Liver (tissue), 9 donors: Measurements from ENCODE around the gene RFPL3. TPM values are rescaled to one million over a fixed set of nuclear protein-coding genes. Genes with fewer than 3 reads are reported as not detected.

ENCODE experiments used
- DNase-seq: peaks from one replicate; pipeline ENCODE4 v3.0.0-alpha.2; 2017; ENCODE audit warnings: low spot score
- H3K27ac ChIP-seq, 2 donors: one replicate each; pipeline ENCODE4 v1.7.0; 2013; ENCODE audit warnings: inconsistent platforms in 2 of 2, low read length in 2 of 2, control low read depth in 1 of 2, low read depth in 1 of 2, mild to moderate bottlenecking in 1 of 2
- H3K27me3 ChIP-seq, 4 donors: one replicate each; pipeline versions ENCODE4 v1.6.1 to v1.7.0; 2013; ENCODE audit warnings: low read length in 3 of 4, inconsistent platforms in 1 of 4, mild to moderate bottlenecking in 1 of 4, moderate library complexity in 1 of 4; ENCODE audit not compliant: control insufficient read depth in 4 of 4, insufficient read depth in 4 of 4
- H3K36me3 ChIP-seq, 4 donors: one replicate each; pipeline versions ENCODE4 v1.6.1 to v1.7.0; 2013; ENCODE audit warnings: low read length in 3 of 4, mild to moderate bottlenecking in 3 of 4, low read depth in 1 of 4, moderate library complexity in 1 of 4; ENCODE audit not compliant: control insufficient read depth in 4 of 4, insufficient read depth in 3 of 4
- H3K4me1 ChIP-seq, 4 donors: one replicate each; pipeline versions ENCODE4 v1.6.1 to v1.7.0; 2013; ENCODE audit warnings: low read length in 3 of 4, mild to moderate bottlenecking in 3 of 4, moderate library complexity in 1 of 4; ENCODE audit not compliant: control insufficient read depth in 4 of 4, insufficient read depth in 4 of 4
- H3K4me3 ChIP-seq, 3 donors: one replicate each; pipeline versions ENCODE4 v1.6.1 to v1.7.0; 2013; ENCODE audit warnings: low read length in 3 of 3, control low read depth in 1 of 3, low read depth in 1 of 3, mild to moderate bottlenecking in 1 of 3
- H3K9ac ChIP-seq, 2 donors: one replicate each; pipeline ENCODE4 v1.7.0; 2013; ENCODE audit warnings: low read length in 2 of 2, mild to moderate bottlenecking in 2 of 2, moderate library complexity in 2 of 2, control low read depth in 1 of 2, low read depth in 1 of 2
- H3K9me3 ChIP-seq, 4 donors: one replicate each; pipeline versions ENCODE4 v1.6.1 to v1.7.0; 2013; ENCODE audit warnings: low read length in 3 of 4; ENCODE audit not compliant: control insufficient read depth in 4 of 4
- EGR1 ChIP-seq, 2 donors: IDR thresholded peaks; 2 replicates each; pipeline ENCODE4 v1.6.1; 2016 to 2018; ENCODE audit warnings: antibody characterized with exemption in 2 of 2, low read depth in 2 of 2
- FOXA1 ChIP-seq: IDR thresholded peaks from 2 replicates; pipeline ENCODE4 v1.6.1; 2016; ENCODE audit warnings: antibody characterized with exemption
- FOXA2 ChIP-seq: IDR thresholded peaks from 2 replicates; pipeline ENCODE4 v1.6.1; 2016; ENCODE audit warnings: antibody characterized with exemption
- GABPA ChIP-seq, 2 donors: IDR thresholded peaks in 1 of 2; conservative IDR thresholded peaks in 1 of 2; 2 replicates each; pipeline ENCODE4 v1.6.1; 2016; ENCODE audit warnings: antibody characterized with exemption in 2 of 2, mild to moderate bottlenecking in 1 of 2, moderate library complexity in 1 of 2
- HNF4A ChIP-seq, 2 donors: conservative IDR thresholded peaks; 2 replicates each; pipeline ENCODE4 v1.6.1; 2016; ENCODE audit warnings: antibody characterized with exemption in 2 of 2, mild to moderate bottlenecking in 2 of 2
- HNF4G ChIP-seq: IDR thresholded peaks from 2 replicates; pipeline ENCODE4 v1.6.1; 2016; ENCODE audit warnings: antibody characterized with exemption
- JUND ChIP-seq, 2 donors: IDR thresholded peaks; 2 replicates each; pipeline ENCODE4 v1.6.1; 2016; ENCODE audit warnings: antibody characterized with exemption in 2 of 2
- NR2F2 ChIP-seq: IDR thresholded peaks from 2 replicates; pipeline ENCODE4 v1.6.1; 2016; ENCODE audit warnings: antibody characterized with exemption
- RAD21 ChIP-seq, 2 donors: IDR thresholded peaks; 2 replicates each; pipeline ENCODE4 v1.6.1; 2016; ENCODE audit warnings: antibody characterized with exemption in 2 of 2, mild to moderate bottlenecking in 2 of 2
- RXRA ChIP-seq, 2 donors: IDR thresholded peaks; 2 replicates each; pipeline ENCODE4 v1.6.1; 2017 to 2018; ENCODE audit warnings: antibody characterized with exemption in 2 of 2, mild to moderate bottlenecking in 1 of 2
- SP1 ChIP-seq: IDR thresholded peaks from 2 replicates; pipeline ENCODE4 v1.6.1; 2018; ENCODE audit warnings: antibody characterized with exemption, mild to moderate bottlenecking
- TAF1 ChIP-seq: conservative IDR thresholded peaks from 2 replicates; pipeline ENCODE4 v1.6.1; 2016; ENCODE audit warnings: antibody characterized with exemption, mild to moderate bottlenecking
- YY1 ChIP-seq: IDR thresholded peaks from 2 replicates; pipeline ENCODE4 v1.6.1; 2016; ENCODE audit warnings: antibody characterized with exemption, mild to moderate bottlenecking
- WGBS: extraction: QIAGEN DNeasy Blood & Tissue Kit; methylation state at CpG from one replicate; pipeline ENCODE4 v1.1.7; 2013; 5-methylcytosine and 5-hydroxymethylcytosine counted together
- polyA plus RNA-seq, 2 donors: library from polyadenylated mRNA; stranded (reverse) in 1 of 2; unstranded in 1 of 2; fragments of 200-250 nt in 1 of 2; fragments of >200 nt in 1 of 2; fragmentation: Nextera tagmentation in 1 of 2; extraction: Ambion mirVana in 1 of 2; gene quantifications; one replicate each; pipeline versions ENCODE4 v1.2.1 to v1.2.3, GENCODE V29; 2013 to 2015
- total RNA-seq, 2 donors: library from RNA; depleted of rRNA; stranded (reverse); fragments of >200 nt; gene quantifications; one replicate each; pipeline ENCODE4 v1.2.3, GENCODE V29; 2014
- TF ChIP-seq, protein P1 (sequence below): fragments of 150-350 bp; IDR thresholded peaks from 2 replicates; pipeline ENCODE4 v1.5.1; 2017; ENCODE audit warnings: improper control_type of control experiment, low read depth, low read length; ENCODE audit not compliant: missing input control
- TF ChIP-seq, protein P2 (sequence below): IDR thresholded peaks from 2 replicates; pipeline ENCODE4 v1.6.1; 2016; ENCODE audit warnings: antibody characterized with exemption
- TF ChIP-seq, protein P3 (sequence below): IDR thresholded peaks from 2 replicates; pipeline ENCODE4 v1.6.1; 2016; ENCODE audit warnings: antibody characterized with exemption
- TF ChIP-seq, protein P4 (sequence below): IDR thresholded peaks from 2 replicates; pipeline ENCODE4 v1.6.1; 2016; ENCODE audit warnings: antibody characterized with exemption, mild to moderate bottlenecking
- TF ChIP-seq, protein P5 (sequence below): IDR thresholded peaks from 2 replicates; pipeline ENCODE4 v1.6.1; 2016; ENCODE audit warnings: antibody characterized with exemption
- donor health status: healthy.
- donor health status: healthy.
- donor health status: healthy.
- donor health status: healthy.
- donor health status: healthy.

Gene RFPL3
- total and polyA plus RNA-seq, 4 donors: not detected

DNA sequence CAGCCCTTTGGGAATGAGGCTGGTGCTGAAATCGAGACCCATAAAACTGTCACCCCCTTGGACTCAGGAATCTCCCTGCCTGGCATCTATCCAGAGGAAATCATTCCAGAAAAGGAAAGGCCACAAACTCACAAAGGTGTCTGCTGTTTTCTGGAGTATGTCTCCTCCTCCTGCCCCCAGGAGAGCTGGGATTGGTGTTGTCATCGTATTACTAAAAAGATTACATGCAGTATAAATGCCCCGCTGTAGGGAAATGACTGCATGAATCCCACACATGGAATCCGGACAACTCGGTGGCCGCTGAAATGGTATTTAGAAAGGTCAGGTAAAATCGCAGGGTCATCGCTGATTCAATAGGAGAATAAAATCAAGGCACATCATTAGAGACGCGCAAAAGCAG lies 18.9 kb upstream of the RFPL3 start:
- H3K27me3 ChIP-seq: peaks cover 0 to 3% (median 0%) of the 10 kb centered on the region in 4 donors
- H3K36me3 ChIP-seq: no peaks in the 10 kb centered on the region
- no peak overlapping the region for H3K4me3 ChIP-seq
- no peaks in the 10 kb centered on the region for H3K4me1 ChIP-seq
- H3K27ac ChIP-seq: no peak overlapping the region
- TF ChIP-seq RXRA (IDR thresholded peaks at IDR 0.05) (no peak), SP1 (no peak), RAD21 (IDR thresholded peaks at IDR 0.05) (no peak), YY1 (no peak), EGR1 (IDR thresholded peaks at IDR 0.05; ENCODE audit: low read depth in 2 of 2) (no peak), GABPA (IDR thresholded peaks at IDR 0.05 in 1 of 2, conservative IDR thresholded peaks at IDR 0.05 in 1 of 2) (no peak), NR2F2 (no peak), JUND (IDR thresholded peaks at IDR 0.05) (no peak)
- TF ChIP-seq, protein P1, sequence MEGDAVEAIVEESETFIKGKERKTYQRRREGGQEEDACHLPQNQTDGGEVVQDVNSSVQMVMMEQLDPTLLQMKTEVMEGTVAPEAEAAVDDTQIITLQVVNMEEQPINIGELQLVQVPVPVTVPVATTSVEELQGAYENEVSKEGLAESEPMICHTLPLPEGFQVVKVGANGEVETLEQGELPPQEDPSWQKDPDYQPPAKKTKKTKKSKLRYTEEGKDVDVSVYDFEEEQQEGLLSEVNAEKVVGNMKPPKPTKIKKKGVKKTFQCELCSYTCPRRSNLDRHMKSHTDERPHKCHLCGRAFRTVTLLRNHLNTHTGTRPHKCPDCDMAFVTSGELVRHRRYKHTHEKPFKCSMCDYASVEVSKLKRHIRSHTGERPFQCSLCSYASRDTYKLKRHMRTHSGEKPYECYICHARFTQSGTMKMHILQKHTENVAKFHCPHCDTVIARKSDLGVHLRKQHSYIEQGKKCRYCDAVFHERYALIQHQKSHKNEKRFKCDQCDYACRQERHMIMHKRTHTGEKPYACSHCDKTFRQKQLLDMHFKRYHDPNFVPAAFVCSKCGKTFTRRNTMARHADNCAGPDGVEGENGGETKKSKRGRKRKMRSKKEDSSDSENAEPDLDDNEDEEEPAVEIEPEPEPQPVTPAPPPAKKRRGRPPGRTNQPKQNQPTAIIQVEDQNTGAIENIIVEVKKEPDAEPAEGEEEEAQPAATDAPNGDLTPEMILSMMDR: no peak
- WGBS: 88% methylated on average over 10 of the region's 10 CpGs
- DNase-seq: no peak
- no peak overlapping the region for H3K9ac ChIP-seq
- no peaks in the 10 kb centered on the region for H3K9me3 ChIP-seq

DNA sequence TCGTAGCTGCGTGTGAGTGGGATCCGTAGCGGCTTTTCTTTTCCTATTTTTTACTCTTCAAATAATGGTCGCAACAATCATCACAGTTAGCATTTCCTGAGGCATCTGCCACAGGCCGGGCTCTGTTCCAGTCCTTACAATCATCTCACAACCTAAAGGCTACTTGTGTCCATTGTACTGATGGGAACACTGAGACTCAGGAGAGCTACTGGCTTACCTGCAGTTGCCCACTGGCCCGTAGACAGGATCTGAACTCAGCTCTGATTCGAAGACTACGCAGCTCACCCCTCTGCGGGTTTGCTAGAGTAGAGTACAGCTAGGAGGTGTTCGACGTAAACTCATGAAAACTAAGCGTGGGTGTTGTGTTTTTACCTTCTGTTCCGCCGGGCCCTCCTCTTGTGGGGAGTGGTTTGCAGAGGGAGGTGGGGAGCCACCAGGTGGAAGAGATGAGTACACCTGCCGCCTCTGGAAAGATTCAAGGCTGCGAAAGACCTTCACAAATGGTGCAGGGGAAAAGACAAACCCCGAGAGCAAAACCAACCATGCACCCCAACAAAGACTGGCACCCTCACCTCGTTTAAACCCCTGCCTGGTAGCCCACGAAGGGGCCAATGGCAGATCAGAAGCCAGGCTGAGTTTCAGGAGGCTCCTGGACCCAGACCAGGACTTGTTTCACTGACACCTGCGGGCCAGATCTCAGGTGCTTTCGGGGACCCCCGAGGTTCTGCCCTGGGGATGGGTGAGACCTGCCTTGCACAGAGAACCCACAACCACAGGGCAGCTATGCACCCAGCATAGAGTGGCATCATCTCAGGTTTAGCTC lies 18.3 kb upstream of the RFPL3 start:
- WGBS: 88% methylated on average over 23 of the region's 23 CpGs

More for the DNA sequence above, 18.3 kb upstream of the RFPL3 start:
- H3K4me1 ChIP-seq: no peaks in the 10 kb centered on the region
- TF ChIP-seq FOXA2 (no peak), RXRA (IDR thresholded peaks at IDR 0.05) (no peak), NR2F2 (no peak), TAF1 (no peak), JUND (IDR thresholded peaks at IDR 0.05) (no peak), SP1 (no peak), FOXA1 (no peak), YY1 (no peak), HNF4A (conservative IDR thresholded peaks at IDR 0.05) (no peak), HNF4G (no peak), EGR1 (IDR thresholded peaks at IDR 0.05; ENCODE audit: low read depth in 2 of 2) (no peak), GABPA (IDR thresholded peaks at IDR 0.05 in 1 of 2, conservative IDR thresholded peaks at IDR 0.05 in 1 of 2) (no peak), RAD21 (IDR thresholded peaks at IDR 0.05) (no peak)
- TF ChIP-seq, protein P2, sequence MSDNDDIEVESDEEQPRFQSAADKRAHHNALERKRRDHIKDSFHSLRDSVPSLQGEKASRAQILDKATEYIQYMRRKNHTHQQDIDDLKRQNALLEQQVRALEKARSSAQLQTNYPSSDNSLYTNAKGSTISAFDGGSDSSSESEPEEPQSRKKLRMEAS: no peak
- TF ChIP-seq, protein P3, sequence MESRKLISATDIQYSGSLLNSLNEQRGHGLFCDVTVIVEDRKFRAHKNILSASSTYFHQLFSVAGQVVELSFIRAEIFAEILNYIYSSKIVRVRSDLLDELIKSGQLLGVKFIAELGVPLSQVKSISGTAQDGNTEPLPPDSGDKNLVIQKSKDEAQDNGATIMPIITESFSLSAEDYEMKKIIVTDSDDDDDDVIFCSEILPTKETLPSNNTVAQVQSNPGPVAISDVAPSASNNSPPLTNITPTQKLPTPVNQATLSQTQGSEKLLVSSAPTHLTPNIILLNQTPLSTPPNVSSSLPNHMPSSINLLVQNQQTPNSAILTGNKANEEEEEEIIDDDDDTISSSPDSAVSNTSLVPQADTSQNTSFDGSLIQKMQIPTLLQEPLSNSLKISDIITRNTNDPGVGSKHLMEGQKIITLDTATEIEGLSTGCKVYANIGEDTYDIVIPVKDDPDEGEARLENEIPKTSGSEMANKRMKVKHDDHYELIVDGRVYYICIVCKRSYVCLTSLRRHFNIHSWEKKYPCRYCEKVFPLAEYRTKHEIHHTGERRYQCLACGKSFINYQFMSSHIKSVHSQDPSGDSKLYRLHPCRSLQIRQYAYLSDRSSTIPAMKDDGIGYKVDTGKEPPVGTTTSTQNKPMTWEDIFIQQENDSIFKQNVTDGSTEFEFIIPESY: no peak
- TF ChIP-seq, protein P4, sequence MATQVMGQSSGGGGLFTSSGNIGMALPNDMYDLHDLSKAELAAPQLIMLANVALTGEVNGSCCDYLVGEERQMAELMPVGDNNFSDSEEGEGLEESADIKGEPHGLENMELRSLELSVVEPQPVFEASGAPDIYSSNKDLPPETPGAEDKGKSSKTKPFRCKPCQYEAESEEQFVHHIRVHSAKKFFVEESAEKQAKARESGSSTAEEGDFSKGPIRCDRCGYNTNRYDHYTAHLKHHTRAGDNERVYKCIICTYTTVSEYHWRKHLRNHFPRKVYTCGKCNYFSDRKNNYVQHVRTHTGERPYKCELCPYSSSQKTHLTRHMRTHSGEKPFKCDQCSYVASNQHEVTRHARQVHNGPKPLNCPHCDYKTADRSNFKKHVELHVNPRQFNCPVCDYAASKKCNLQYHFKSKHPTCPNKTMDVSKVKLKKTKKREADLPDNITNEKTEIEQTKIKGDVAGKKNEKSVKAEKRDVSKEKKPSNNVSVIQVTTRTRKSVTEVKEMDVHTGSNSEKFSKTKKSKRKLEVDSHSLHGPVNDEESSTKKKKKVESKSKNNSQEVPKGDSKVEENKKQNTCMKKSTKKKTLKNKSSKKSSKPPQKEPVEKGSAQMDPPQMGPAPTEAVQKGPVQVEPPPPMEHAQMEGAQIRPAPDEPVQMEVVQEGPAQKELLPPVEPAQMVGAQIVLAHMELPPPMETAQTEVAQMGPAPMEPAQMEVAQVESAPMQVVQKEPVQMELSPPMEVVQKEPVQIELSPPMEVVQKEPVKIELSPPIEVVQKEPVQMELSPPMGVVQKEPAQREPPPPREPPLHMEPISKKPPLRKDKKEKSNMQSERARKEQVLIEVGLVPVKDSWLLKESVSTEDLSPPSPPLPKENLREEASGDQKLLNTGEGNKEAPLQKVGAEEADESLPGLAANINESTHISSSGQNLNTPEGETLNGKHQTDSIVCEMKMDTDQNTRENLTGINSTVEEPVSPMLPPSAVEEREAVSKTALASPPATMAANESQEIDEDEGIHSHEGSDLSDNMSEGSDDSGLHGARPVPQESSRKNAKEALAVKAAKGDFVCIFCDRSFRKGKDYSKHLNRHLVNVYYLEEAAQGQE: no peak
- TF ChIP-seq, protein P5, sequence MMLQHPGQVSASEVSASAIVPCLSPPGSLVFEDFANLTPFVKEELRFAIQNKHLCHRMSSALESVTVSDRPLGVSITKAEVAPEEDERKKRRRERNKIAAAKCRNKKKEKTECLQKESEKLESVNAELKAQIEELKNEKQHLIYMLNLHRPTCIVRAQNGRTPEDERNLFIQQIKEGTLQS: no peak
- TF ChIP-seq, protein P1: no peak
- H3K27me3 ChIP-seq: peaks cover 0 to 5% (median 0%) of the 10 kb centered on the region in 4 donors
- DNase-seq: no peak
- H3K9me3 ChIP-seq: no peaks in the 10 kb centered on the region
- H3K9ac ChIP-seq: no peak overlapping the region
- no peak overlapping the region for H3K27ac ChIP-seq
- H3K4me3 ChIP-seq: no peak overlapping the region
- H3K36me3 ChIP-seq: no peaks in the 10 kb centered on the region
